ENCODE data around the gene MAT1A. TPM values are rescaled to one million over a fixed set of nuclear protein-coding genes. Genes with fewer than 3 reads are reported as not detected.
"Not testable (repeated sequence)": the region's sequence is repeated elsewhere in the genome, so short reads cannot be mapped to it uniquely, and the experiment has no call there.

Gene MAT1A
- total RNA-seq, 5 donors from 2014 or later (not counting 1 experiment from before 2014, with no cell fraction given) = 0.23 to 0.33 (median 0.28) TPM; not detected in 2

- Histone ChIP-seq H3K36me3 (ENCODE audit: control insufficient read depth in 2 of 2, extremely low read depth in 1 of 2, insufficient read depth in 1 of 2, low read length in 1 of 2) (no peaks in the 10 kb centered on the region), H3K4me1 (ENCODE audit: control insufficient read depth in 1 of 2, extremely low read depth in 1 of 2, insufficient read depth in 2 of 2, low read length in 2 of 2) (peaks cover 0 to 3% of the 10 kb centered on the region in 2 experiments), H3K27me3 (replicated peaks in 1 of 2; ENCODE audit: control insufficient read depth in 2 of 2, extremely low read depth in 1 of 2, insufficient read depth in 2 of 2, low read length in 1 of 2) (peaks cover 0 to 11% of the 10 kb centered on the region in 2 experiments), H3K9me3 (no peaks in the 10 kb centered on the region), H3K4me3 (ENCODE audit: control insufficient read depth in 1 of 2, extremely low read depth in 1 of 2, low read length in 1 of 2) (no peak overlapping the region), H3K27ac (ENCODE audit: low read length) (no peak overlapping the region)
- ChIA-PET CTCF (interaction anchor here in 1 of 2 donors (0.7 kb wide), 1 partner anchor 72 kb away, joined by 3 read pairs; no protein-coding TSS in a partner anchor), POLR2A (no interaction called here)
- WGBS (ENCODE audit: insufficient coverage) = 80% methylated on average over 12 of the region's 19 CpGs
- peaks cover 0 to 4% (median 2%) of the 10 kb centered on the region in 3 donors for H3K9me3 Mint-ChIP-seq
- H3K27me3 Mint-ChIP-seq = peaks cover 9% of the 10 kb centered on the region in 2 donors
- DNase-seq (peak in 15 of 35 experiments; percentile 6 to 52 (median 18)), ATAC-seq (replicated peaks in 1 of 4) (no peak)
- no peak overlapping the region for H3K27ac Mint-ChIP-seq
- no peaks in the 10 kb centered on the region for H3K4me1 Mint-ChIP-seq
- no peak overlapping the region for H3K4me3 Mint-ChIP-seq
- H3K36me3 Mint-ChIP-seq = no peaks in the 10 kb centered on the region
Measured at GRCh38 chr10:80260295-80261243, 28.9 kb downstream of the MAT1A start.

- 69% methylated on average over 2 of the region's 6 CpGs for WGBS (ENCODE audit: insufficient coverage)
- Mint-ChIP-seq H3K9me3 (peaks cover 0 to 4% (median 2%) of the 10 kb centered on the region in 3 donors), H3K4me3 (no peak overlapping the region), H3K36me3 (no peaks in the 10 kb centered on the region), H3K4me1 (no peaks in the 10 kb centered on the region), H3K27ac (no peak overlapping the region), H3K27me3 (peaks cover 9% of the 10 kb centered on the region in 2 donors)
- Histone ChIP-seq H3K27ac (ENCODE audit: low read length) (no peak overlapping the region), H3K9me3 (no peaks in the 10 kb centered on the region), H3K4me1 (ENCODE audit: control insufficient read depth in 1 of 2, extremely low read depth in 1 of 2, insufficient read depth in 2 of 2, low read length in 2 of 2) (peaks cover 0 to 3% of the 10 kb centered on the region in 2 experiments), H3K27me3 (replicated peaks in 1 of 2; ENCODE audit: control insufficient read depth in 2 of 2, extremely low read depth in 1 of 2, insufficient read depth in 2 of 2, low read length in 1 of 2) (peaks cover 0 to 8% of the 10 kb centered on the region in 2 experiments), H3K36me3 (ENCODE audit: control insufficient read depth in 2 of 2, extremely low read depth in 1 of 2, insufficient read depth in 1 of 2, low read length in 1 of 2) (no peaks in the 10 kb centered on the region), H3K4me3 (ENCODE audit: control insufficient read depth in 1 of 2, extremely low read depth in 1 of 2, low read length in 1 of 2) (no peak overlapping the region)
- POLR2A ChIA-PET = interaction anchor here in 1 of 2 donors (0.6 kb wide), 1 partner anchor 112 kb away, joined by 7 read pairs; no protein-coding TSS in a partner anchor
- ATAC-seq (replicated peaks in 1 of 4) = no peak
- CTCF ChIA-PET = interaction anchor here (0.7 to 1.2 kb wide), 4 partner anchors 116 to 722 kb away, joined by 3 to 6 read pairs (median 4); no protein-coding TSS in a partner anchor
- no peak for DNase-seq
Measured at GRCh38 chr10:80259405-80259871, 30.0 kb downstream of the MAT1A start.

- DNase-seq; POLR2A ChIA-PET; ATAC-seq (replicated peaks in 1 of 4); H3K4me3 Mint-ChIP-seq; H3K4me1 Mint-ChIP-seq; H3K9me3 ChIP-seq; H3K27me3 ChIP-seq (replicated peaks in 1 of 2; ENCODE audit: control insufficient read depth in 2 of 2, extremely low read depth in 1 of 2, insufficient read depth in 2 of 2, low read length in 1 of 2); H3K4me3 ChIP-seq (ENCODE audit: control insufficient read depth in 1 of 2, extremely low read depth in 1 of 2, low read length in 1 of 2); H3K27ac ChIP-seq (ENCODE audit: low read length); CTCF ChIA-PET; H3K9me3 Mint-ChIP-seq; H3K36me3 Mint-ChIP-seq; H3K27ac Mint-ChIP-seq; H3K36me3 ChIP-seq (ENCODE audit: control insufficient read depth in 2 of 2, extremely low read depth in 1 of 2, insufficient read depth in 1 of 2, low read length in 1 of 2): not testable (repeated sequence)
- H3K4me1 ChIP-seq (ENCODE audit: control insufficient read depth in 1 of 2, extremely low read depth in 1 of 2, insufficient read depth in 2 of 2, low read length in 2 of 2) = peaks cover 0 to 12% of the 10 kb centered on the region in 2 experiments
- H3K27me3 Mint-ChIP-seq = peaks cover 19 to 20% of the 10 kb centered on the region in 2 donors
- WGBS (ENCODE audit: insufficient coverage) = 61% methylated on average over 2 of the region's 4 CpGs
Measured at GRCh38 chr10:80256798-80257197, 32.7 kb downstream of the MAT1A start.

GRCh38 chr10:80254726-80255125, 34.7 kb downstream of the MAT1A start:
- H3K36me3 ChIP-seq (ENCODE audit: control insufficient read depth in 2 of 2, extremely low read depth in 1 of 2, insufficient read depth in 1 of 2, low read length in 1 of 2); H3K9me3 ChIP-seq; H3K27ac Mint-ChIP-seq; H3K4me3 ChIP-seq (ENCODE audit: control insufficient read depth in 1 of 2, extremely low read depth in 1 of 2, low read length in 1 of 2); H3K4me3 Mint-ChIP-seq; ATAC-seq (replicated peaks in 1 of 4); H3K4me1 Mint-ChIP-seq; H3K27ac ChIP-seq (ENCODE audit: low read length); H3K9me3 Mint-ChIP-seq; H3K4me1 ChIP-seq (ENCODE audit: control insufficient read depth in 1 of 2, extremely low read depth in 1 of 2, insufficient read depth in 2 of 2, low read length in 2 of 2); POLR2A ChIA-PET; CTCF ChIA-PET; DNase-seq; H3K27me3 ChIP-seq (replicated peaks in 1 of 2; ENCODE audit: control insufficient read depth in 2 of 2, extremely low read depth in 1 of 2, insufficient read depth in 2 of 2, low read length in 1 of 2); H3K36me3 Mint-ChIP-seq: not testable (repeated sequence)
- H3K27me3 Mint-ChIP-seq = peaks cover 19 to 20% of the 10 kb centered on the region in 2 donors
- WGBS (ENCODE audit: insufficient coverage) = no CpG with 5 or more reads among the region's 2 CpGs

GRCh38 chr10:80253963-80254271, 35.5 kb downstream of the MAT1A start:
- H3K36me3 ChIP-seq (ENCODE audit: control insufficient read depth in 2 of 2, extremely low read depth in 1 of 2, insufficient read depth in 1 of 2, low read length in 1 of 2); H3K4me1 Mint-ChIP-seq; H3K27me3 ChIP-seq (replicated peaks in 1 of 2; ENCODE audit: control insufficient read depth in 2 of 2, extremely low read depth in 1 of 2, insufficient read depth in 2 of 2, low read length in 1 of 2); DNase-seq; H3K4me1 ChIP-seq (ENCODE audit: control insufficient read depth in 1 of 2, extremely low read depth in 1 of 2, insufficient read depth in 2 of 2, low read length in 2 of 2); H3K9me3 Mint-ChIP-seq; ATAC-seq (replicated peaks in 1 of 4); POLR2A ChIA-PET; H3K4me3 Mint-ChIP-seq; CTCF ChIA-PET; H3K27ac ChIP-seq (ENCODE audit: low read length); H3K27ac Mint-ChIP-seq; H3K36me3 Mint-ChIP-seq; H3K4me3 ChIP-seq (ENCODE audit: control insufficient read depth in 1 of 2, extremely low read depth in 1 of 2, low read length in 1 of 2); H3K9me3 ChIP-seq: not testable (repeated sequence)
- peaks cover 19 to 20% of the 10 kb centered on the region in 2 donors for H3K27me3 Mint-ChIP-seq
- WGBS (ENCODE audit: insufficient coverage) = no CpG with 5 or more reads among the region's 1 CpG

- H3K27ac Mint-ChIP-seq = peak overlapping the region in 1 of 2 donors; percentile 4
- CTCF ChIA-PET = no interaction called here
- H3K4me3 Mint-ChIP-seq = no peak overlapping the region
Measured at GRCh38 chr10:80253266-80253962, 36.0 kb downstream of the MAT1A start.

More at GRCh38 chr10:80253266-80253962, 36.0 kb downstream of the MAT1A start:
- peaks cover 0 to 9% of the 10 kb centered on the region in 2 experiments for H3K27me3 ChIP-seq (replicated peaks in 1 of 2; ENCODE audit: control insufficient read depth in 2 of 2, extremely low read depth in 1 of 2, insufficient read depth in 2 of 2, low read length in 1 of 2)
- H3K4me1 Mint-ChIP-seq = peaks cover 0 to 7% (median 6%) of the 10 kb centered on the region in 3 donors
- no peaks in the 10 kb centered on the region for H3K36me3 Mint-ChIP-seq
- no peaks in the 10 kb centered on the region for H3K9me3 ChIP-seq
- 56% methylated on average over 3 of the region's 5 CpGs for WGBS (ENCODE audit: insufficient coverage)
- ATAC-seq (replicated peaks in 1 of 4) (peak in 1 of 4 experiments; percentile 54), DNase-seq (no peak)
- peaks cover 0 to 9% of the 10 kb centered on the region in 2 experiments for H3K4me1 ChIP-seq (ENCODE audit: control insufficient read depth in 1 of 2, extremely low read depth in 1 of 2, insufficient read depth in 2 of 2, low read length in 2 of 2)
- POLR2A ChIA-PET = no interaction called here
- no peaks in the 10 kb centered on the region for H3K36me3 ChIP-seq (ENCODE audit: control insufficient read depth in 2 of 2, extremely low read depth in 1 of 2, insufficient read depth in 1 of 2, low read length in 1 of 2)
- H3K4me3 ChIP-seq (ENCODE audit: control insufficient read depth in 1 of 2, extremely low read depth in 1 of 2, low read length in 1 of 2) = no peak overlapping the region
- no peak overlapping the region for H3K27ac ChIP-seq (ENCODE audit: low read length)
- H3K27me3 Mint-ChIP-seq = peaks cover 19 to 20% of the 10 kb centered on the region in 2 donors
- no peaks in the 10 kb centered on the region for H3K9me3 Mint-ChIP-seq

Data from T-cell (primary cell).